G401.6 (cell line): ENCODE data around the gene SPPL2B.

Experiments
- FAIRE-seq: peaks from 2 replicates; lab custom pipeline; 2012; peaks lifted over from hg19 to GRCh38; lab: Jason Lieb, UNC

The SPPL2B gene

GRCh38 chr19:2324220-2324948 lies 4.1 kb upstream of the SPPL2B start:
- FAIRE-seq, result no peak

- no peak for FAIRE-seq
Observed at GRCh38 chr19:2325281-2326046, 3.0 kb upstream of the SPPL2B start.

- no peak for FAIRE-seq
Observed at GRCh38 chr19:2326699-2327360, 1.7 kb upstream of the SPPL2B start.

GRCh38 chr19:2327773-2328400 lies 597 bp upstream of the SPPL2B start:
- peak; percentile 99 for FAIRE-seq

- no peak for FAIRE-seq
Observed at GRCh38 chr19:2329149-2329478, 630 bp downstream of the SPPL2B start.

- no peak for FAIRE-seq
Observed at GRCh38 chr19:2329501-2329916, 1.0 kb downstream of the SPPL2B start.

GRCh38 chr19:2330255-2330631 lies 1.8 kb downstream of the SPPL2B start:
- no peak for FAIRE-seq

GRCh38 chr19:2330632-2331284 lies 2.3 kb downstream of the SPPL2B start:
- FAIRE-seq, result no peak

- FAIRE-seq, result no peak
Observed at GRCh38 chr19:2331601-2332246, 3.2 kb downstream of the SPPL2B start.

GRCh38 chr19:2332341-2333026 lies 4.0 kb downstream of the SPPL2B start:
- FAIRE-seq, result no peak

- no peak for FAIRE-seq
Observed at GRCh38 chr19:2333027-2333806, 4.7 kb downstream of the SPPL2B start.

GRCh38 chr19:2333807-2334211 lies 5.3 kb downstream of the SPPL2B start:
- no peak for FAIRE-seq

- FAIRE-seq, result no peak
Observed at GRCh38 chr19:2334426-2334825, 5.9 kb downstream of the SPPL2B start.

GRCh38 chr19:2334986-2335846 lies 6.7 kb downstream of the SPPL2B start:
- no peak for FAIRE-seq

- no peak for FAIRE-seq
Observed at GRCh38 chr19:2335848-2336247, 7.4 kb downstream of the SPPL2B start.

GRCh38 chr19:2336528-2337328 lies 8.2 kb downstream of the SPPL2B start:
- no peak for FAIRE-seq

- no peak for FAIRE-seq
Observed at GRCh38 chr19:2337329-2337707, 8.8 kb downstream of the SPPL2B start.

- FAIRE-seq, result no peak
Observed at GRCh38 chr19:2338055-2338615, 9.7 kb downstream of the SPPL2B start.
